Liver (tissue), 9 donors: ENCODE results near the gene MIGA1. TPM values are rescaled to one million over a fixed set of nuclear protein-coding genes. Genes with fewer than 3 reads are reported as not detected.
A peak's percentile ranks its signal among the peaks of the same experiment; 100 is the strongest.
"Not testable (repeated sequence)": the region's sequence is repeated elsewhere in the genome, so short reads cannot be mapped to it uniquely, and the experiment has no call there.

Experiments
- DNase-seq: peaks from one replicate; pipeline ENCODE4 v3.0.0-alpha.2; 2017; ENCODE audit warnings: low spot score
- H3K27ac ChIP-seq, 2 donors: one replicate each; pipeline ENCODE4 v1.7.0; 2013; ENCODE audit warnings: inconsistent platforms in 2 of 2, low read length in 2 of 2, control low read depth in 1 of 2, low read depth in 1 of 2, mild to moderate bottlenecking in 1 of 2
- H3K27me3 ChIP-seq, 4 donors: one replicate each; pipeline versions ENCODE4 v1.6.1 to v1.7.0; 2013; ENCODE audit warnings: low read length in 3 of 4, inconsistent platforms in 1 of 4, mild to moderate bottlenecking in 1 of 4, moderate library complexity in 1 of 4; ENCODE audit not compliant: control insufficient read depth in 4 of 4, insufficient read depth in 4 of 4
- H3K36me3 ChIP-seq, 4 donors: one replicate each; pipeline versions ENCODE4 v1.6.1 to v1.7.0; 2013; ENCODE audit warnings: low read length in 3 of 4, mild to moderate bottlenecking in 3 of 4, low read depth in 1 of 4, moderate library complexity in 1 of 4; ENCODE audit not compliant: control insufficient read depth in 4 of 4, insufficient read depth in 3 of 4
- H3K4me1 ChIP-seq, 4 donors: one replicate each; pipeline versions ENCODE4 v1.6.1 to v1.7.0; 2013; ENCODE audit warnings: low read length in 3 of 4, mild to moderate bottlenecking in 3 of 4, moderate library complexity in 1 of 4; ENCODE audit not compliant: control insufficient read depth in 4 of 4, insufficient read depth in 4 of 4
- H3K4me3 ChIP-seq, 3 donors: one replicate each; pipeline versions ENCODE4 v1.6.1 to v1.7.0; 2013; ENCODE audit warnings: low read length in 3 of 3, control low read depth in 1 of 3, low read depth in 1 of 3, mild to moderate bottlenecking in 1 of 3
- H3K9ac ChIP-seq, 2 donors: one replicate each; pipeline ENCODE4 v1.7.0; 2013; ENCODE audit warnings: low read length in 2 of 2, mild to moderate bottlenecking in 2 of 2, moderate library complexity in 2 of 2, control low read depth in 1 of 2, low read depth in 1 of 2
- H3K9me3 ChIP-seq, 4 donors: one replicate each; pipeline versions ENCODE4 v1.6.1 to v1.7.0; 2013; ENCODE audit warnings: low read length in 3 of 4; ENCODE audit not compliant: control insufficient read depth in 4 of 4
- CTCF ChIP-seq: fragments of 150-350 bp; IDR thresholded peaks from 2 replicates; pipeline ENCODE4 v1.5.1; 2017; ENCODE audit warnings: improper control_type of control experiment, low read depth, low read length; ENCODE audit not compliant: missing input control
- EGR1 ChIP-seq, 2 donors: IDR thresholded peaks; 2 replicates each; pipeline ENCODE4 v1.6.1; 2016 to 2018; ENCODE audit warnings: antibody characterized with exemption in 2 of 2, low read depth in 2 of 2
- FOXA1 ChIP-seq: IDR thresholded peaks from 2 replicates; pipeline ENCODE4 v1.6.1; 2016; ENCODE audit warnings: antibody characterized with exemption
- FOXA2 ChIP-seq: IDR thresholded peaks from 2 replicates; pipeline ENCODE4 v1.6.1; 2016; ENCODE audit warnings: antibody characterized with exemption
- GABPA ChIP-seq, 2 donors: IDR thresholded peaks in 1 of 2; conservative IDR thresholded peaks in 1 of 2; 2 replicates each; pipeline ENCODE4 v1.6.1; 2016; ENCODE audit warnings: antibody characterized with exemption in 2 of 2, mild to moderate bottlenecking in 1 of 2, moderate library complexity in 1 of 2
- HNF4A ChIP-seq, 2 donors: conservative IDR thresholded peaks; 2 replicates each; pipeline ENCODE4 v1.6.1; 2016; ENCODE audit warnings: antibody characterized with exemption in 2 of 2, mild to moderate bottlenecking in 2 of 2
- HNF4G ChIP-seq: IDR thresholded peaks from 2 replicates; pipeline ENCODE4 v1.6.1; 2016; ENCODE audit warnings: antibody characterized with exemption
- JUND ChIP-seq, 2 donors: IDR thresholded peaks; 2 replicates each; pipeline ENCODE4 v1.6.1; 2016; ENCODE audit warnings: antibody characterized with exemption in 2 of 2
- MAX ChIP-seq: IDR thresholded peaks from 2 replicates; pipeline ENCODE4 v1.6.1; 2016; ENCODE audit warnings: antibody characterized with exemption
- NR2F2 ChIP-seq: IDR thresholded peaks from 2 replicates; pipeline ENCODE4 v1.6.1; 2016; ENCODE audit warnings: antibody characterized with exemption
- RAD21 ChIP-seq, 2 donors: IDR thresholded peaks; 2 replicates each; pipeline ENCODE4 v1.6.1; 2016; ENCODE audit warnings: antibody characterized with exemption in 2 of 2, mild to moderate bottlenecking in 2 of 2
- RXRA ChIP-seq, 2 donors: IDR thresholded peaks; 2 replicates each; pipeline ENCODE4 v1.6.1; 2017 to 2018; ENCODE audit warnings: antibody characterized with exemption in 2 of 2, mild to moderate bottlenecking in 1 of 2
- SP1 ChIP-seq: IDR thresholded peaks from 2 replicates; pipeline ENCODE4 v1.6.1; 2018; ENCODE audit warnings: antibody characterized with exemption, mild to moderate bottlenecking
- TAF1 ChIP-seq: conservative IDR thresholded peaks from 2 replicates; pipeline ENCODE4 v1.6.1; 2016; ENCODE audit warnings: antibody characterized with exemption, mild to moderate bottlenecking
- YY1 ChIP-seq: IDR thresholded peaks from 2 replicates; pipeline ENCODE4 v1.6.1; 2016; ENCODE audit warnings: antibody characterized with exemption, mild to moderate bottlenecking
- ZBTB33 ChIP-seq: IDR thresholded peaks from 2 replicates; pipeline ENCODE4 v1.6.1; 2016; ENCODE audit warnings: antibody characterized with exemption
- whole genome bisulfite sequencing: extraction: QIAGEN DNeasy Blood & Tissue Kit; methylation state at CpG from one replicate; pipeline ENCODE4 v1.1.7; 2013; 5-methylcytosine and 5-hydroxymethylcytosine counted together
- polyA plus RNA-seq, 2 donors: library from polyadenylated mRNA; stranded (reverse) in 1 of 2; unstranded in 1 of 2; fragments of 200-250 nt in 1 of 2; fragments of >200 nt in 1 of 2; fragmentation: Nextera tagmentation in 1 of 2; extraction: Ambion mirVana in 1 of 2; gene quantifications; one replicate each; pipeline versions ENCODE4 v1.2.1 to v1.2.3, GENCODE V29; 2013 to 2015
- total RNA-seq, 2 donors: library from RNA; depleted of rRNA; stranded (reverse); fragments of >200 nt; gene quantifications; one replicate each; pipeline ENCODE4 v1.2.3, GENCODE V29; 2014
- donor health status: healthy.
- donor health status: healthy.
- donor health status: healthy.
- donor health status: healthy.
- donor health status: healthy.

MIGA1 gene
- total and polyA plus RNA-seq, 4 donors: 3.5 to 8.0 (median 6.2) TPM

- WGBS: 98% methylated on average over 1 of the region's 1 CpG
- H3K27ac ChIP-seq: no peak overlapping the region
Observed at GRCh38 chr1:77824694-77825093, 45.2 kb downstream of the MIGA1 start.

GRCh38 chr1:77825131-77825709 lies 45.8 kb downstream of the MIGA1 start:
- H3K4me3 ChIP-seq: no peak overlapping the region
- no peak overlapping the region for H3K27ac ChIP-seq
- no peak for DNase-seq
- TF ChIP-seq FOXA1: no peak
- TF ChIP-seq CTCF: no peak
- TF ChIP-seq RAD21 (IDR thresholded peaks at IDR 0.05): peak; percentile 53 to 60
- H3K27me3 ChIP-seq: no peaks in the 10 kb centered on the region
- no peak overlapping the region for H3K9ac ChIP-seq
- H3K4me1 ChIP-seq: no peaks in the 10 kb centered on the region
- no peaks in the 10 kb centered on the region for H3K9me3 ChIP-seq
- WGBS: 62% methylated on average over 10 of the region's 10 CpGs
- H3K36me3 ChIP-seq: peaks cover 0 to 5% (median 2%) of the 10 kb centered on the region in 4 donors

More at GRCh38 chr1:77824694-77825093, 45.2 kb downstream of the MIGA1 start:
- H3K36me3 ChIP-seq: peaks cover 0 to 6% (median 4%) of the 10 kb centered on the region in 4 donors
- no peaks in the 10 kb centered on the region for H3K27me3 ChIP-seq
- TF ChIP-seq FOXA1 (no peak), HNF4A (conservative IDR thresholded peaks at IDR 0.05) (no peak), HNF4G (no peak), SP1 (no peak), EGR1 (IDR thresholded peaks at IDR 0.05; ENCODE audit: low read depth in 2 of 2) (no peak), MAX (no peak), RXRA (IDR thresholded peaks at IDR 0.05) (no peak), RAD21 (IDR thresholded peaks at IDR 0.05) (no peak), FOXA2 (no peak), JUND (IDR thresholded peaks at IDR 0.05) (no peak)
- H3K9ac ChIP-seq: no peak overlapping the region
- H3K4me3 ChIP-seq: no peak overlapping the region
- H3K9me3 ChIP-seq: no peaks in the 10 kb centered on the region
- no peaks in the 10 kb centered on the region for H3K4me1 ChIP-seq
- DNase-seq: no peak

- not testable (repeated sequence) for H3K27ac ChIP-seq, DNase-seq, H3K9ac ChIP-seq, H3K36me3 ChIP-seq, H3K27me3 ChIP-seq, H3K9me3 ChIP-seq, H3K4me3 ChIP-seq, H3K4me1 ChIP-seq
- 97% methylated on average over 8 of the region's 8 CpGs for WGBS
Observed at GRCh38 chr1:77826851-77827250, 47.4 kb downstream of the MIGA1 start.

GRCh38 chr1:77828098-77828497 lies 48.6 kb downstream of the MIGA1 start:
- H3K27ac ChIP-seq: no peak overlapping the region
- no peaks in the 10 kb centered on the region for H3K9me3 ChIP-seq
- no peak overlapping the region for H3K9ac ChIP-seq
- peaks cover 0 to 6% (median 0%) of the 10 kb centered on the region in 4 donors for H3K36me3 ChIP-seq
- H3K4me3 ChIP-seq: no peak overlapping the region
- DNase-seq: no peak
- 97% methylated on average over 1 of the region's 1 CpG for WGBS
- no peaks in the 10 kb centered on the region for H3K27me3 ChIP-seq
- H3K4me1 ChIP-seq: no peaks in the 10 kb centered on the region
- no peak for TF ChIP-seq YY1
- no peak for TF ChIP-seq TAF1
- no peak for TF ChIP-seq ZBTB33
- no peak for TF ChIP-seq GABPA (IDR thresholded peaks at IDR 0.05 in 1 of 2, conservative IDR thresholded peaks at IDR 0.05 in 1 of 2)
- no peak for TF ChIP-seq FOXA1
- TF ChIP-seq MAX: no peak
- no peak for TF ChIP-seq NR2F2
- no peak for TF ChIP-seq HNF4A (conservative IDR thresholded peaks at IDR 0.05)
- no peak for TF ChIP-seq JUND (IDR thresholded peaks at IDR 0.05)
- TF ChIP-seq EGR1 (IDR thresholded peaks at IDR 0.05; ENCODE audit: low read depth in 2 of 2): no peak
- no peak for TF ChIP-seq CTCF
- no peak for TF ChIP-seq RXRA (IDR thresholded peaks at IDR 0.05)
- no peak for TF ChIP-seq FOXA2
- TF ChIP-seq SP1: no peak
